OCI-M1 (cell line): ENCODE data around the gene PGAP3.
A peak's percentile ranks its signal among the peaks of the same experiment; 100 is the strongest.

Experiments used
- DNase-seq: peaks from one replicate; lab custom pipeline; 2025; lab: John Stamatoyannopoulos, UW

PGAP3 gene

DNA sequence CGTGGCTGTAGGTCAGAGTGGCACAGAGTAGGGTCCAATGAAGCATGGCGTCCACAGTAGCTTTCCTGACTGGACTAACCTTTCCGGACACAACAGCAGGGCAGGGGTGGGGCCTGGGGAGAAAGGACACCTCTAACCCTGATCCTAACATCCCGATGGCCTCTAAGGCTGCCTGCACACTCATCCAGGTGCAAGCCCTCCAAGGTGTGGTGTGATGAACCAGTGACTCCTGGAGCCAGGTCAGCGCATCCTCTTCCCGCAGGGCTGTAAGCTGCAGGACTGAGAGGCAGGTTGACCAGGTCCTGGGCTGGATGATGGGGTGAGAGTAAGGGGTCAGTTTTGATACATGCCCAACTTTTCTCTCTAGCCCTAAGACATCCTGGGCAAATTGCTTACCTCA lies 8.9 kb upstream of the PGAP3 start:
- DNase-seq: no peak

DNA sequence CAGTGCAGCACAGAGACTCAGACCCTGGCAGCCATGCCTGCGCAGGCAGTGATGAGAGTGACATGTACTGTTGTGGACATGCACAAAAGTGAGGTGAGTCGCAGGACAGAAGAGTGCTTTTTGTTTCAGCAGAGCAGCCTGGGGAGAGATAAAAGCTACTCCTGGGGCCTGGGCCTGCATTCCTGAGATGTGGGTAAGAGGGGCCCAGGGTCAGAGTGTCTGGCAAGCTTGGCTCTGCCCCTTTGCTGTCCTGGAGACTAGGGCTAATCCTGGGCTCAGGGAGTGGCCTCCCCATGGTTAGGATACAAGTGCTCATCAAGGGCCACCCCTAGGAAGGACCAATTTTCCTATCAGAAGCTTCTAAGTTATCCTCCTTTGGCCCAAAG lies 7.2 kb upstream of the PGAP3 start:
- DNase-seq: no peak

DNA sequence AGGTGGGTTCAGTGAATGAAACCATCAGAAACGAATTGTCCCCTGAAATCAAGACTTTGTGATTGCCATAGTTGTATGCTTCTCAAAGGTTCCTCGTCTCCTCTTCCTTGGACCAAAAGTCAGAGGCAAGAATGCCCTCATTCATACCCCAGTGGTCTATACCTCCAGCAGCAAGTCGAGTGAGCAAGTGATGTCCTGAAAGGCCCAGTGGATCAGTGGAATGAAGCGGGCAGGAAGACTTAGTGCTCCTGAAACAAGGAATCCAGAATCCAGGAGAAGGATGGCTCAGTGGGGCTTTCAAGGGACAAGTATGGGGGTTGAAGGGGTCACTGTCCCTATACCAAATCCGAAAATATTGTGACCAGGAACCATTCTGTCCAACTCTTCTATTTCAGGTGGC lies 6.7 kb upstream of the PGAP3 start:
- no peak for DNase-seq

DNA sequence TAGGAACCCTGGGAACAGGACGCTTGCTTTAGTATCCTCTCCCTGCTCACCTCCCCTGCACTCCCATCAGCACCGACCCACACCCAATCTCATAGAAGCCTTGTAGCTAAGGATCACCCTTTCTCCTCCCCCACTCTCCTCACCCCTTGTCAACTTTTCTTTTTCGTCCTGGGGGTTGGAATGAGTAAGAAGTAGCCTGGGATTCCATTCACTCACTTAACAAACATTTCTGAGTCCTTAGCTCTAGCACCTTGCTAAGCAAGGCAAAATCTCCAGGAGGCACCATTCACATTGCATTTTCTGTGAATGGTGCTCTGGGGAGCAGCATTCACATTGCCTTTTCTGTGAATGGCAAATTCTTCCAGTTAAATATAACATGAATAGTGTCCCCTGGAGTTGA lies 1.1 kb upstream of the PGAP3 start:
- DNase-seq: no peak

DNA sequence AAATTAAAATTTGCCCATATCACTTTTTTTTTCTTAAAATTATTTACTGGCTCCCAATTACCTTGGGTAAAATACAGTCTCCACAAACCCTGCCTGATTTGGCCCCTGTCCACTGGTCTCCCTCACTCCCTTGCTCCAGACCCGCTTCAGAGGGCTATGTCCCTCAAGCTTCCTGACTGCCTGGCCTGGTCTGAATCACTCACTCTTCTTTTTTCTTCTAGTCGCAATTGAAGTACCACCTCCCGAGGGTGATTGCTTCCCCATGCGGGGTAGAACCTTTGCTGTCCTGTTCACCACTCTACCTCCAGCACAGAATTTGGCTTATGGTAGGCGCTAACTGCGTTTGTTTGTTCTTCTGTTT lies 598 bp upstream of the PGAP3 start:
- no peak for DNase-seq

DNA sequence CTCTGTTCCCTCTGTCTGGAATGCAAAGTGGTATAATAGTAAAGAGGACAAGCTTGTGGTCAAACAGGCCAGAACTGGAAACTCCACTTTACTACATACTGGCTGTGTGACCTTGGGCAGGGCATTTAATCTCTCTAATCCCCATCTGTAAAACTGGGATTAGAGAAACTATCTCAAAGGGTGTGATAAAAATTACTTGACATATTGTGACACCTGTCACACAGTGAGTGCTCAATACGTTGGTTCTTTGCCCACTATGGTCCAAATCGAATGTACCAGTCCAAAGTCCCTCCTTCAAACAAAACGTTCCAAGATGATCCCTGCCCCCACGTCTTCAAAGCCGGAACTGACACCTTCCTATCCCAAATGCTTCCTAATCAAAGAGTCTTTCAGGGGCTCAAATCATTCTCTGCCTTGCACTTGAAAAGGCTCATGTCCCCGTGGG lies 734 bp downstream of the PGAP3 start:
- peak; percentile 49 for DNase-seq

DNA sequence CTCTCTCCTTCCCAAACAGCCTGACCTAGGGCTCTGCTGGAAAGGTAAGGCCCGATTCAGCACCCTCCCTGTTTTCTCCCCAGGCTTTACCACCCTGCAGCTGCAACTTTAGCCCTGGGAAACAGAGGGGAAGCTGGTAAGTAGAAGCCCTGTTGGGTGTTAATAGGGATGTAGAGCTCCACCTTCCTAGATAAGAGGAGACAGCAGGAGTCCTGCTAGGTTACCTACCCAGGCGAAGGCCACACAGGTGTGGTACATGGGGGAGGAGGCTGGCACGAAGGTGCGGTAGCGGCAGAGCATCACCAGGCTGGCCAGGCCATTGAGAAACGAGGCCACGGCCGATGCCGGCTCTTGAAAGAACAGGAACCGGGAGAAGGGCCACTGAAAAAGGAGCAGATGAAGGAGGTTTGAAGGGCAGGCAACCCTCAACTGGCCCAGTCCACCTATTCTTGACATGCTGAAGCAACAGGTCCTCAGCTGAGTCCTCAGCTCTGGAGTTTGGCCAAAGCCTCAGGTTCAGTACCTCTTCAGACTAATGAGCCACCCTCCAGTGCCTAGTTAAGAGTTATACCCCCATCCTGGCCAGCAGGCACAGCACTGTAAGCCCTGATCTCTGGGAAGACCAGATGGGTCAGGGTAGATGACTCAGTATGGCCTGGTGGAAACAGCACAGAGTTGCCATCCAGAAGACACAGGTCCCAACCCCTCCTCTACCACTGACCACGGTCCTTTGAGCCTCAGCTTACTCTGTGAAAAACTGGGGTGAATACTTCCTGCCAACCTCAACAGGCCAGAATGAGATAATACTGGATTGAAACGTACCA lies 3.3 kb downstream of the PGAP3 start:
- DNase-seq: no peak

DNA sequence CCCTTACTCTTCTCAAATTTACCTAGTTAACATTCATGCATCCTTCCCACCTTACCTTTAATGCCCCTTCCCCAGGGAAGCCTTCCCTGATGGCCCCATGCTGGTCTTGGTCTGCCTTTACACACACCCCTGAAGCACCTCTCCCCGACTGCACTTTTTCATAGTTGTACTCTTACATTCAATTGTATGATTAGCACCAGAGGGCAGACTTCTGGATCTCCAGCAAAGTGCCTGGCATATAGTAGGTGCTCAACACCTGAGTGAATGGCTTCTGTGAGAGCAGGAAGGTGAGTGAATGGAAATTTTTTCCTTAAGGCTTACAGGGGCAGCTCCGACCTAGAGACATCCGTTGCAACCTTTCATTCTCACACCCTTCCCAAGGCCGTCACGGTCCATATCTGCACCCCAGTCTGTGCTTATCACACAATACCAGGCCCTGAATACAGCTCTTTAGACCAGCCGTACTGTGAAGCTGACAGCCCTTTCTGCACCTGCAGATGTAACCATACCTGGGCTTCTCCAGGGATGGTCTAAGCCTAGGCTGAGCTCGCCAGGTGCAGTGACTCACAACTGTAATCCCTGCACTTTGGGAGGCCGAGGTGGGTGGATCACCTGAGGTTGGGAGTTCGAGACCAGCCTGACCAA lies 4.4 kb downstream of the PGAP3 start:
- no peak for DNase-seq

DNA sequence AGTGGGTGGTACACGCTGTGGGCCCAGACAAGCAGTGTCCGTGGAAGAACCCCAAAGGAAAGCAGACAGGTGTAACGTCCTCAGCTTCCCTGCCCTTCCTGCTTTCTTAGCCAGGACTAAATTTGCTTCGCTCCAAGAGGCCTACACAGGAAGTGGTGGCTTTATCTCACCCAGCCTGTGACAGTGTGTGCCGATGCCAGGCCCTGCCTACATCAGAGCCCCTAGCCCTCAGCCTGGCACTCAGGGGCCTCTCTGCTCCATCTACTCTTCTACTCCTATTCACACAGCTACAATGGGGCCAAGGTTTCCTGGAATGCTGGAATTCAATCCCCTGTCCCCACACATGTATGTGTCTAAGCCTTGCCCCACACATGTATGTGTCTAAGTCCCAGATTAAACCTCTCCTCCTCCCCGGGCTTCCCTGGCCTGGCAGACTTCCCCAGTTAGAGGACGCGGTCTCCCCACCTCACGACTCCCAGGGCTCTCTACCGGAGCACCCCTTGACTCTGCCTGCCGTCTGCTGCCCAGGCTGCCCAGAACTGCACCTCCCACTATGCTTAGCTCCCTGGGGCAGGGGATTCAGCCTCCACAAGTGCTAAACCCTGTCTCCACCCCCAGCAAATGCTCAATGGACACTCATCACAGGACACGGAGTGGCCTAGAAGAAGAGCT lies 8.2 kb downstream of the PGAP3 start:
- peak; percentile 27 for DNase-seq

DNA sequence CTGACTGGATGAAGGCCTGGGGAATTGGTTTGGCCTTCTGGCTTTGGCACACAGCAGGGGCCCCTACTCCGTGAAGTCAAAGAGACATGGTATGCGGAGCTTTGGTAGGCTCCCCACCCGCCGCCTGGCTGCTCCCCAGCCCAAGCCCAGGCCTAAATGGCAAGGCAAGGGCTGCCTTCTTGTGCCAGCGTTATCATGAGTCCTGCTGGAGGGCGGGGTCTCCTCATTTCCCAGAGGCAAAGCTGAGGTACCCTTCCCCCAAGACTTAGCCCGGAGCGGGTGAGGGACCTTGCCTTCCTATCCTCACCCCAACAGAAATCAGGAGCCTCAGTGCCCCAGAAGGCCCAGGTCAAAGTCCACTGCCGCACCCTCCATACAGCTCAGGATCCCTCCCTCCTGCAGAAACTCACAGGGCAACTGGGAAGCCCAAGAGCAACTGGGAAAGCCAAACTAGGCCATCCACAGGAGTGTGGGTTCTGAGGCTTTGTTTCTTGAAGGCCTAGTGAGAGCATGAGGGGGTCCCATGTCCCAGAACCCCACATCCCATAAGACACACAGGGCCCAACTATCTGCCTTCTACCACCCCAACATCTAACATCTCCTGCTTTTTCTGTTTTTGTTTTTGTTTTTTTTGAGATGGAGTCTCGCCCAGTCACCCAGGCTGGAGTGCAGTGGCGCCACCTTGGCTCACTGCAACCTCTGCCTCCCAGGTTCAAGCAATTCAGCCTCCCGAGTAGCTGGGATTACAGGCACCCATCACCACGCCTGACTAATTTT lies 9.3 kb downstream of the PGAP3 start:
- no peak for DNase-seq

DNA sequence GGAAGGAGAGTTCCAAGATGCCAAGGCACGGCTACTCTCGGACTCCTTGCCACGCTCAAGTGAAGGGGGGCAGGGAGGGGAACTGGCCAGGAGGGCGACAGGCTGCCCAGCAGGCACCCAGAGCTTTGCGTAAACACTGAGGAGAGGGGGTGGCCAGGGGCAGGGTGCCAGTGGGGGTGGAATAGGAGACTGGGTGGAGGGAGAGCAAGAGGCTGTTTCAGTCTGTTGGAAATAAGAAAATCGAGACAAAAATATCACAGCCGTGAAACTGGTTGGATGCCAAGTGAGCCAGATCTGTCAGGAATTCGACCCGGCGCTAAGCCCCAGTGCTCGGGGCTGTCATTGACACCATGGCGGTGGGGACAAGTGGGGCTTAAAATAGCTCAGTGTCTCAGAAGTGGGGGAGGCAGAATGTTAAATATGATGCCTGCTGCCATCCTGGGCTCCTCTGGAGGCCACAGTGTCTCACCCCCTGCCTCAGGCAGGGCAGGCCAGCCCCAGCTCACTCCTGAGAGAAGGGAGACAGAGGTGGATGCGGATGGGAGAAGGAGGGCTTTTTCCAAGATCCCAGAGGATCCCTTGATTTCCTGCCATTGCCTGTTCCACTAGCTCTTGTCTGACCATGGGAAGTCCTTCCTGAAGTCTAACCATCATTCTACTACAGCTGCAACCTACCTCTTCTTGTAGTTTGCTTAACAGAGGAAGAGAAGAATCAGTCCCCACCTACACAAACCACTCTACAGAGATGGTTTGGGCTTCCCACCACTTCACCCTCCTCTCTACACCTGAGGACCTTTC lies 10.1 kb downstream of the PGAP3 start:
- DNase-seq: no peak

DNA sequence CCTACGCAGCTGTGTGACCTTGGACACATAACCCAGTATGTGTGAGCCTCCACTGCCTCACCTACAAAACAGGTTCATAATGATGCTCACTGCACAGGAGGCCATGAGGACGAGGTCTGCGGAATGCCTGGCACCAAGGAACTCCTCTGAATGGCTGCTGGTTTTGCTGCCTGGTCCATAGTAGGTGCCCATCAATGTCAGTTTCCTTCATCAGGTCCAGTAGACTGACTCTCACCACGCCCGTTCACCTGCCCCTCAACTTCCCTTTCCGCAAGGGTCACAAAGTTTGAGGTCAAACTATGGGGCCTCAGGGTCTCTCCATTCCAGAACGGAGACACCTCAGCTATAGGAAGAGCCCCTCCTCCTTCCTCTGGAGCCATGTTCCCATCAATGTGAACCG lies 10.8 kb downstream of the PGAP3 start:
- no peak for DNase-seq

DNA sequence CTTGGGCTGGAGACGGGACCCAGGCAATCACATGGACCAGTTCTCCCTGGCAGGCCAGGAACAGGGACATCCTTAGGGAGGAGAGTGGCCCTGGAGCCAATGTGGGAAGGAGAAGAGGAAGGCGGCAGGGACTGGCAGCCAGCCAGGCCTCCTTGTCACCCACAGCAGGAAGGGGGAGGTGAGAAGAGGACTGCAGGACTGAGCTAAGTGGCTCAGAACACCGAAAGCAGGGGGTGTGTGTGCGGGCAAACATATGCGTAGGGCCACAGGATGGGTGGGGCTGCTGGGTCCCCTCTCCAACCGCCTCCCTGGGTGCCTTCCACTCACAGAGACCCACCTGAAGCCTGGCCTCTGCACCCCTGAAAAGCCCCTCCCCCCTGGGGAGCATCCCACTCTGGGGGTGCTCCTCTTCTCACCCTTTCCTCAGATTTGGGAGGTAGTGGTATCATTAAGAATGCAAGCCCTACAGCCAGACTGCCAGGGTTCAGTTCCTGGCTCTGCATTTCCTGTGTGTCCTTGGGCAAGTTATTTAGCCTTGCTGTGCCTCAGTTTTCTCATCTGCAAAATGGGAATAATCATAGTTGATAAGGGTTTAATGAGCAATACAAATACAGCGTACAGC lies 11.5 kb downstream of the PGAP3 start:
- peak; percentile 37 for DNase-seq

DNA sequence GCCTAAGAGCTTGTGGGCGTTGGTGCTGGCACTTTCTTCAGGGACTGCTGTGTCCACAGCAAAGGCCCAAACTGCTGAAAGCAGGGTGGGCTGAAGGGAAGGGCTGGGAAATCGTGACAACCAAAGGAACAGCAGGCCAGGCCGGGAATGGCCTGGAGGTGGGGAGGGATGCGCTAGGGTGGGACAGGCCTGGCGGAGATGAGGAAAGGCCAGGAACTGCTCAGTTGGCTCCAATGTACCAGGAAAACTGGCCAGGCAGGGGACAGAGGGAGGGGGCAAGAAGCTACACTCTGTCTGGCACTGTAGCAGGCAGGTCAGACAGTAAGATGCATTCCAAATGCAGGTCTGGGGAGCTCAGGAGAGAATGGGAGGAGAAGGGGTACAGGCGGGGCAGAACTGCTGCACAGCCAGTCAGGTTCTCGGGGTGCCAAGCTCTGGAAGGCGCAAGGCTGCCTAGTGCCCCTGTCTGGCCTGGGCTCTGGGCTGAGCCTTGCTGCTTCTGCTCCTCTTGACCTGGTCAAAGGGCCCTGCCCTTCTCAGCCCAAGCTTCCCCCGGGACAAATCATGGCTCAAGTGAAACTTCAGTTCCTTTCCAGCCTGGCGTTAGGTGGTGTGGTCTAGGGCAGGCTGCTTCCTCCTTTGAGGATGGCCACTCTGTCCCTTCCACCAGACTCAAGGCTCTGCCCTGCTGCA lies 12.3 kb downstream of the PGAP3 start:
- DNase-seq: no peak

DNA sequence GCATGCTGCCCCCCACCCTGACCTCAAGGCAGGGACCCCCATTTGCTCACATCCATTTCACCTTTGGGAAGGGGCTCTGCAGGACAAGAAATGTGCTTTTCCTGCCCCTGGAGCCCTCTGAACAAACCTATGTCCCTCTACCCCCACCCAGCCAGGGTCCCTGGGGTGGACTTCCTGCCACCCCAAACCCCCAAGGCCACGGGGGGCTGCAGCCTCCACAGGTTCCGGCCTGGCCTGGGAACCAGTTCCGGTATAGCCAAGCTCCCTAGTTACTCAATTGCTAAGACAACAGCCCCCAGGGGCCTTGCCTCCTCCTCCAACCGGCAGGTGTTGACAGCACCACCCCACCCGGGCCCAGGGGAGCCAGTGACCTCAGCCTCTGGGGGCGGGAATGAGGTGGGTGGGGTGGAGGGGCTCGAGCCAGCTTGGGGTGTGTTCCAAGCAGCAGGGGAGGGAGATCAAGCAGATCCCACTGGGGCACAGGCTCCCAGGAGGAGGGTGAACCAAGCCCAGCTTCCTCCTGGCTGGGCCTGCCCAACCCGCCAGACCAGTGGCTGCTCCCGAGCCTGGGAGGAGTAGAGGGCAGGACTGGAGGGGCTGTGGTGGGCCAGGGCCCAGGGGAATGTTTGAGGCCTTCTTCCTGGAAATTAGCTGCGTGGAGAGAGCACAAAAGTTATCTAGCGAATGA lies 13.0 kb downstream of the PGAP3 start:
- DNase-seq: no peak

DNA sequence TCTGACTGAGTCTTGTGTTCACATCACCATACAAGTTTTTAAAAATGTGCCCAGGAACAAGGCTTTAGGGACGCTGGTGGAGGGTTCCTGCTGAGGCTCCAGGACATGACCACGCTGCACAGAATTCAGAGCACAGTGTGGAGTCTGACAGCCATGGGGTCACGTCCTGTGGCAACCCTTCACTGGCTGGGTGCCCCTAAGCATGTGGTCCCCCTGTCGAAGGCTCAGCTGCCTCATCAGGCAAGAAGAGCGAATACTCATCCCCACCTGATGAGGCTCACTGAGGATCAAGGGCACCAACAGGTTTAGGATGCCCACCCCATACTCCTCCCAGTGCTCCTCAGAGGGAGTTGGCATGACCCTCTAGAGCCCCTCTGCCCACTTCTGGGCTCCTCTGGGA lies 13.7 kb downstream of the PGAP3 start:
- DNase-seq: no peak

DNA sequence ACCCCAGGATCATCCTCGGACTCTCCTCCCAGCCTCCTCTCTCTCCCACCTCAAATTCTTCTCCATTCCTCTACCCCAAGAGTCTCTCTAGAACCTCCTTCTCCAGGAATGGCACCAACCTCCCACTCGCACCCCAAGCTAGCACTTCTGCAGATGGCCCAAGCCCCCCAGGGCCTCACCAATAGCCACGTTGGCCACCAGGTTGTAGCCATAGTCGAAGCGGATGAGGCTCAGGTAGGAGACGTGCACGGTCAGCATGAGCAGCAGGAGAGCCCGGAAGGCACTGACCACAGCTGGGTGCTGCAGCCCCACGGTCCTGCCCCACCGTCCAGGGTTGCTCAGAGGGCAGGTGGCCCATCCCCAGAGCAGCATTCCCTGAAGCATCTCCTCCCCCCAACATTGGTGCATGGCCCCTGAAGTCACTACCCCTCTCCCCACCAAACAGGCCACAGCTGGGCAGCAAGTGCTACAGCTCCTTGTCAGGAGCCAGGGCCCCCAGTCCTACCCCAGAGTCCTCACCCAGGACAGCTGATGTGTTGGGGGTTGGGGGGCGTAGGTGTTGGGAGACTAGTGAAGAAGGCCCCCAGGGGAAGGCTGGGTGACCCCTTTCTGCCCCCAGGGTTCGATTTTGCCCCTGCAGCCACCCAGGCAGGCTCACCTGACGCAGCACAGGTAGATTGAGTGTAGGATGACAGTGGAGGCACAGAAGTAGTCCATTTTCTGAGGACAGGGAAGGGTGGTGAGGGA lies 14.3 kb downstream of the PGAP3 start:
- DNase-seq: no peak

DNA sequence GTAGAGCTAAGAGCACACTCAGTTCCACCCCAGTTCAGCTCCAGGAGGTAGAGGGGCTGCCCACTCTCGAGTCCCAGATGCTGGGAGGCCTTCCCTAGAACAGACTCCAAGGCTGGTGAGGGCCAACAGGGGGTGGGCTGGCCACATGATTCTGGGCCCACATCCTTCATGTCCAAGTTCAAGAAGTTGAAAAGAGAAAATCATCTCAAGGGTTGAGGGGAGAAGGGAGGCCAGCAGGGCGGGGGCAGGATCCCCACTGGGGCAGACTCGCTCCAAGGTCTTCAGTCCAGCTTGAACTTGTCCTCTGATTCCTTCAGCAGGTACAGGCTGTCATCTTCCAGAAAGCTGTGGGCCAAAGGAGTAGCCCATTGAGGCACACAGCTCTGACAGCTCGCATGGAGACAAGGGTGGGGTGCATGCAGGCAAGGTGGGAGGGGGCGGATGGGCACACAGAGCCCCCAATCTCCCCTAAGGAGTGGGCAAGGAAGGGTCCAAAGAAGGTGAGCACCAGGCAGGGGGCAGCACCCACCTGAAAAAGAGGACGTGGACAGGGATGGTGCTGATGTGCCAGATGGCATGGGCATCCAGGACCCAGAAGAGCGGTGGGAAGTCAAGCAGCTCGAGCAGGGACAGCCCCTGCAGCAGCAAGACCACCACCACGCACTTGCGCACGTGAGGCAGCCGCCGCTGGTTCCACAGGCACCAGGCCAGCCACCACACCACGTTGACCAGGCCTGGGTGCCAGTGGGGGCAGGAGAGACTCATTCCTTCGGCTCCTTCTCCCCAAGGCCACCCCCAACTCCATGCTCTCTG lies 15.1 kb downstream of the PGAP3 start:
- DNase-seq: no peak
